HG02884 (cell line): Measurements from ENCODE around the gene NDUFV2.
A peak's percentile ranks its signal among the peaks of the same experiment; 100 is the strongest.
"Not testable (repeated sequence)": the region's sequence is repeated elsewhere in the genome, so short reads cannot be mapped to it uniquely, and the experiment has no call there.

ENCODE experiments used
- ATAC-seq: cut with Tn5 transposase; IDR thresholded peaks from one replicate; pipeline ENCODE4 v1.9.1; 2021; ENCODE audit warnings: mild to moderate bottlenecking, moderate library complexity; ENCODE audit not compliant: unreplicated experiment

The NDUFV2 gene

DNA sequence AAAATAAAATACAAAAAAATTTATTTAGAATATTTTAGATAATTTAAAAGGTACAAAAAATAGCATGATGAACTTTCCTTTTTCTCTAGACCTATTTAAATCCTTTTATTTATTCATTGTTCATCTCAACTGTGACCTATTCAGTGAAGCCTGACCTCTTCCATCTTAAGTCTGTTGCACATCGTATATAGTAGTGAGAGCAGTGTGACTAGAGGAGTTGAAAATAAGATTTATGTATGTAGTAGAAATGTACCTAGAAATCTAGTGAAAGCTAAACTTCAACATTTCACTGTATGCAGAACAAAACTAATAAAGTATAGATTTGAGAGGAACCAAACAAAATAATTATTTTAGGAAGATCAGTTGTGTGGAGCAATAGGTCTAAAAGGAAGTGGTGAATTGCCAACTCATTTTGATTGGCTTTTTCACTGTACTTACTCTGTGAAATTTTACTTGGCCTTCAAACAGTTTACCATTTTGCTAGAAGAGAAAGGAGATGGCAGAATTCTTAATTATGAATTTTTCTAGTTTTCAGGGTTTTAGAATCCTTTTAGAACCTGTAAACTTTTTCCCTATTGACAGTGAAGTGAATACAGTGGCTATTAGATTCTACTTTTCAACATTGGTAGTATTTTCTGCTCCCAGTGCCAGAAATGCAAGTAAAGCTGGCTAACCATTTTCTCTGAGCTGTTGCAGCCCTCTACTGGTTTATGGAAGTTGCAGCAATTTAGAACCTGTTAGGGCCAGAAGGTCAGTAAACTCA lies 45.1 kb downstream of the NDUFV2 start:
- peak; percentile 43 for ATAC-seq

DNA sequence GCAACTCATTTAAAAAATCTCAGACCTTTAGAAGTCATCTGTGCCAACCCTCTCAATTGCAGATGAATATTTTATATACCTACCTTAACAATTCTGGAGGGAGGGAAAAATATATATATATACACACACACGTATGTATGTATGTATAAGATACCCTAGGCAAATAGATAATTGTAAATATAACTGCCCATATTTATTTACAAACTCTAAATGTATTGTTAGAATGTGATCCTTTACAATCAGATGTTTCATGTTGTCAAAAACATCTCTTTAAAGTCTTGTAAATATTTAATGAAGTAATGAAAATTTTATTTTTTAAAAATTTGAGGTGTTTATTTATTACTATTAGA lies 45.7 kb downstream of the NDUFV2 start:
- no peak for ATAC-seq

DNA sequence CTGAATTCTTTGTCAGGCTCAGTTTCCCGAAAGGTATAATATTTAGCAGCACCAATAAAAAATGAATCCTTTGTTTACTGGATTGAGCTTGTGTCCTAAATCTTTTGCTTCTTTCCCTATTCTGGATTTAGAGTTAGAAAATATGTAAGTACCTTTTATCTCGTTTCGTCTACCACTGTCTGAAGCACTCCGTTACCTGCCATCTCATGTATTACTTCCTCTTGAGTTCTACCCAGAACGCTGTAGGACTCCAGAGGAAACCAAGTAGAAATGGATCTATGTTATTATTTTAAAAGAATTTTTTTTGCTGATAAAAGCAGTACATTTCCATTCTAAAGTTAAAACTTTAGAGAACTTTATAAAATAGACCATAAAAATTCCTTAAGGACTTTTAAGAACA lies 47.6 kb downstream of the NDUFV2 start:
- no peak for ATAC-seq

DNA sequence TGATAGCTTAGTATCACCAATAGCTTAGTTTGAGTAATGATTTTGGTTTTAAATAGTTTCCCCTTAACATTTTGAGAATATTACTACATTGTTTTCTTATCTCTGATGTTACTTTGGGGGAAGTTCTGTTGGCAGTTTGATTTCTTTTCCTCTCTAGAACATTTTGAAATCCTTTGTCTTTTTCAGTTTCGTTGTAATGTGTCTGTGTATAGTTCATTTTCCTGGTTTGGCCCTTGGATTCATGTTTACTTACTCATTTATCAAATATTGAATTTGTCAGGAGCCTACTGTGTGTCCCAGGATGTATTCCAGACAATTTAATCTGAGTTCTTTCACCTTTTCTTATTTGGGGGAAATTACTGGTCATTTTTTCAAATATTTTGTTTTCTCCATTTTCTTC lies 50.8 kb downstream of the NDUFV2 start:
- ATAC-seq = no peak

DNA sequence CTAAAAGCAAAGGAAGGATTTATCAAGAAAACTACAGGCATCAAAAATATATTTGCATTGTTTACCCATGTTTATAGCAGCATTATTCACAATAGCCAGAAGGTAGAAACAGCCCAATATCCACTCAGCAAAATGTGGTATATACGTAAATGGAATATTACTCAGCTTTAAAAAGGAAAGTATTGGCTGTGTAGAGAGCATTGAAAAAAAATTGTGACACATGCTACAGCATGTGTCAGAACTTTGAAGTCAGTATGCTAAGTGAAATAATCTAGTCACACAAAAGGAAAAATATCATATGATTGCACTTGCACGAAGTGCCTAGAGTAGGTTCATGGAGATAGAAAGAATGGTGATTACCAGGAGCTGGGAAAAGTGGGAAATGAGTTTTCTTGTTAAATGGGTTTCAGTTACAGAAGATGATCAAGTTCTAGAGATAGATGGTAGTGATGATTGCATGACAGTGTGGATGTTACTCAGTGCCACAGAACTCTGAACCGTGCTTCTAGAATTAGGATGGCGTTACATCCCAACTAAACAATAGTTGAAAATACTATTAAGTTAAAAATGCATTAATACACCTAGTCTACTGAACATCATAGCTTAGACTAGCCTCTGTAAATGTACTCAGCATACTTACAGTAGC lies 54.2 kb downstream of the NDUFV2 start:
- ATAC-seq = no peak

DNA sequence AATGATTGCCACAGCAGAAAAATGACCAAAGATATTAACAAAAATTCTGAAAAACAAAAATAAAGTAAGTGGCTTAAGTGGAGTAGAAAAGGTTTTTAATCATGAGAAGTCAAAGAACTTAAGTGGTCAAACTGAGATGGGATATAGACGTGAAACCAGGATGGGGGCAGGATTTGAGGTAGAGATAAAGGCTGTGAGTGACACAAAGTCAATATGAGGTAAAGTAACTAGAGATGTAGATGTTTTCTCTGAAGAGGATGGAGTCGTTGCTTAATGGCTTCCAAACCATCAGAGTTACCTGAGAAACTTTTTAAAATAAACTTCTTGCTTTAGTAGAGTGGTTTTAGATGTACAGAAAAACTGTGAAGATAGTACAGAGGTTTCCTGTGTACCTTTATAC lies 55.3 kb downstream of the NDUFV2 start:
- ATAC-seq = no peak

DNA sequence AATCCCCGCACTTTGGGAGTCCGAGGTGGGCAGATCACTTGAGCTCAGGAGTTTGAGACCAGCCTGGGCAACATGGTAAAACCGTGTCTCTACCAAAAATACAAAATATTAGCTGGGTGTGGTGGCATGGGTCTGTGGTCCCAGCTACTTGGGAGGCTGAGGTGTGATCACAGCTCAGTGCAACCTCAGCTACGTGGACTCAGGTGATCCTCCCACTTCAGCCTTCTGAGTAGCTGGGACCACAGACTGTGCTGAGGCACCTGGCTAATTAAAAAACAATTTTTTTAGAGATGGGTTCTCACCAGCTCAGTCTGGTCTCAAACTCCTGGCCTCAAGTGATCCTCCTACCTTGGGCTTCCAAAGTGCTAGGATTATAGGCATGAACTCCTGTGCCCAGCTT lies 57.5 kb downstream of the NDUFV2 start:
- no peak for ATAC-seq

DNA sequence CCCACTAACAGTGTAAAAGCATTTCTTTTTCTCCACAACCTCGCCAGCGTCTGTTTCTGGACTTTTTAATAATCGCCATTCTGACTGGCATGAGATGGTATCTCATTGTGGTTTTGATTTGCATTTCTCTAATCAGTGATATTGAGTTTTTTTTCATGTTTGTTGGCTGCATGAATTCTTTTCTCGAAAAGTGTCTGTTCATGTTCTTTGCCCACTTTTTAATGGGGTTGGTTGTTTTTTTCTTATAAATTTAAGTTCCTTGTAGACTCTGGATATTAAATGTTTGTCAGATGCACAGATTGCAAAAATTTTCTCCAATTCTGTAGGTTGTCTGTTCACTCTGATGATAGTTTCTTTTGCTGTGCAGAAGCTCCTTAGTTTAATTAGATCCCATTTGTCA lies 60.2 kb downstream of the NDUFV2 start:
- not testable (repeated sequence) for ATAC-seq

DNA sequence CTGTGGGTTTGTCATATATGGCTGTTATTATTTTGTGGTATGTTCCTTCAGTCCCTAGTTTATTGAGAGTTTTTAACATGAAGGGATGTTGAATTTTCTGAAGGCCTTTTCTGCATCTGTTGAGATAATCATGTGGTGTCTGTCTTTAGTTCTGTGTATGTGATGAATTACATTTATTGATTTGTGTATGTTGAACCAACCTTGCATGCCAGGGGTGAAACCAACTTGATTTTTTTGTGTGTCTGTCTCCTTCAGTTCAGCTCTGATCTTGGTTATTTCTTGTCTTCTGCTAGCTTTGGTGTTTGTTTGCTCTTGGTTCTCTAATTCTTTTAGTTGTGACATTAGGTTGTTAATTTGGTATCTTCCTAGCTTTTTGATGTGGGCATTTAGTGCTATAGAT lies 61.6 kb downstream of the NDUFV2 start:
- ATAC-seq = not testable (repeated sequence)

DNA sequence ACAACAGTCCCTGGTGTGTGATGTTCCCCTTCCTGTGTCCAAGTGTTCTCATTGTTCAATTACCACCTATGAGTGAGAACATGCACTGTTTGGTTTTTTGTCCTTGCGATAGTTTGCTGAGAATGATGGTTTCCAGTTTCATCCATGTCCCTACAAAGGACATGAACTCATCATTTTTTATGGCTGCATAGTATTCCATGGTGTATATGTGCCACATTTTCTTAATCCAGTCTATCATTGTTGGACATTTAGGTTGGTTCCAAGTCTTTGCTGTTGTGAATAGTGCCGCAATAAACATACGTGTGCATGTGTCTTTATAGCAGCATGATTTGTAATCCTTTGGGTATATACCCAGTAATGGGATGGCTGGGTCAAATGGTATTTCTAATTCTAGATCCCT lies 63.4 kb downstream of the NDUFV2 start:
- ATAC-seq = not testable (repeated sequence)

DNA sequence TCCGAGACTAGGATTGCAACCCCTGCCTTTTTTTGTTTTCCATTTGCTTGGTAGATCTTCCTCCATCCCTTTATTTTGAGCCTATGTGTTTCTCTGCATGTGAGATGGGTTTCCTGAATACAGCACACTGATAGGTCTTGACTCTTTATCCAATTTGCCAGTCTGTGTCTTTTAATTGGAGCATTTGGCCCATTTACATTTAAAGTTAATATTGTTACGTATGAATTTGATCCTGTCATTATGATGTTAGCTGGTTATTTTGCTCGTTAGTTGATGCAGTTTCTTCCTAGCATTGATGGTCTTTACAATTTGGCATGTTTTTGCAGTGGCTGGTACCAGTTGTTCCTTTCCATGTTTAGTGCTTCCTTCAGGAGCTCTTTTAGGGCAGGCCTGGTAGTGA lies 67.0 kb downstream of the NDUFV2 start:
- ATAC-seq = not testable (repeated sequence)

DNA sequence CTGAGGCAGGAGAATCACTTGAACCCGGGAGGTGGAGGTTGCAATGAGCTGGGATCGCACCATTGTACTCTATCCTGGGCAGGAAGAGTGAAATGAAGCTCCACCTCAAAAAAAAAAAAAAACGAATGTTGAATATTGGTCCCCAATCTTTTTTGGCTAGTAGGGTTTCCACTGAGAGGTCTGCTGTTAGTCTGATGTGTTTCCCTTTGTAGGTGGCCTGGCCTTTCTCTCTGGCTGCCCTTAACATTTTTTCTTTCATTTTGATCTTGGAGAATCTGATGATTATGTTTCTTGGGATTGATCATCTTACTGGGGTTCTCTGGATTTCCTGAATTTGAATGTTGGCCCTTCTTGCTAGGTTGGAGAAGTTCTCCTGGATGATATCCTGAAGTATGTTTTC lies 69.4 kb downstream of the NDUFV2 start:
- not testable (repeated sequence) for ATAC-seq

DNA sequence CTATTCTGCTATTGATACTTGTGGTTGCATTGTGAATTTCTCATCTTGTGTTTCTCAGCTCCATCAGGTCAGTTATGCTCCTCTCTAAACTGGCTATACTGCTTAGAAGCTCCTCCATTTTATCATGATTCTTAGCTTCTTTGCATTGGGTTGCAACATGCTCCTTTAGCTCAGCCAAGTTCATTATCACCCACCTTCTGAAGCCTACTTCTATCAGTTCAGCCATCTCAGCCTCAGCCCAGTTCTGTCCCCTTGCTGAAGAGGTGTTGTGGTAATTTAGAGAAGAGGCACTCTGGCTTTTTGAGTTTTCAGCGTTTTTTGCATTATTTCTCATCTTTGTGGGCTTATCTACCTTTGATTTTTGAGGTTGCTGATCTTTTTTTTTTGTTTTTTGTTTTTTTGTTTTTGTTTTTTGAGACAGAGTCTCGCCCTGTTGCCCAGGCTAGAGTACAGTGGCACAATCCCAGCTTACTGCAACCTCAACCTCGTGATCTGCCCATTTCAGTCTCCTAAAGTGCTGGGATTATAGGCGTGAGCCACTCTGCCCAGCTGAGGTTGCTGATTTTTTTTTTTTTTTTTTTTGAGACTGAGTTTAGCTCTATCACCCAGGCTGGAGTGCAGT lies 70.1 kb downstream of the NDUFV2 start:
- ATAC-seq = no peak

DNA sequence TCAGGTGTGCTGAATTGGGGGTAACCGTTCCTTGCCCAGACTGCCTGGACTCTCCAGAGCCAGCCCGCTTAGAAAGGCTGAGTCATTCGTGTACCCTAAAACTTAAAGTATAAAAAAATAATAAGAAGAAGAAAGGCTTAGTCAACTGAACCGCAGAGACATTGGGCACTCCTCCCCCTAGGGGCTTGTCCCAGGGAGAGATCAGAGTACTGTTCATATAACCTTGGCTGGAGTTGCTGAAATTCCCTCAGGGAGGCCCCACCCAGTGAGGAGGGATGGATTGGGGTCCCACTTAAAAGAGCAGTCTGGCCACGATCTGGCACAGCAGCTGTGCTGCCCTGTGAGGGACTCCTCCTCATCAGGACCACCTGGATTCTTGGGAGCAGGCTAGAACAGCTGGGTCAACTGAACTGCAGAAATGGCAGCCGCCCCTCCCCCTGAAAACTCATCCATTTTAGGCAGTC lies 71.3 kb downstream of the NDUFV2 start:
- no peak for ATAC-seq

DNA sequence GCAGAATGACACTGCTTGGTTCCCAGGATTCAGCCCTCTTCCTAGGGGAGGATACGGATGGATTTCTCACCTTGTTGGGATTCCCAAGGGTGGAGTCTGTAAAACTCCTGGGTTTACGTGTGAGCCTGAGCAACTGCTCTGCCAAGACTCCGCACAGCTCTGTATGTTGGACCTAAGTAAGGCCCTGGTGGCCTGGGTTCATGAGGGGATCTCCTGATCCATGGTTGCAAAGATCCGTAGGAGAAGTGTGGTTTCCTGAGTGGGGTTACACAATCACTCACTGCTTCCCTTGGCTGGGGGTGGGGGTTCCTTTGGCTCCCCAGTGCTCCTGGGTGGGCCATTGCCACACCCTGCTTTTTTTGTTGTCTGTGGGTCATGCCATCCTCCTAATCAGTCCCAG lies 71.8 kb downstream of the NDUFV2 start:
- ATAC-seq = no peak

DNA sequence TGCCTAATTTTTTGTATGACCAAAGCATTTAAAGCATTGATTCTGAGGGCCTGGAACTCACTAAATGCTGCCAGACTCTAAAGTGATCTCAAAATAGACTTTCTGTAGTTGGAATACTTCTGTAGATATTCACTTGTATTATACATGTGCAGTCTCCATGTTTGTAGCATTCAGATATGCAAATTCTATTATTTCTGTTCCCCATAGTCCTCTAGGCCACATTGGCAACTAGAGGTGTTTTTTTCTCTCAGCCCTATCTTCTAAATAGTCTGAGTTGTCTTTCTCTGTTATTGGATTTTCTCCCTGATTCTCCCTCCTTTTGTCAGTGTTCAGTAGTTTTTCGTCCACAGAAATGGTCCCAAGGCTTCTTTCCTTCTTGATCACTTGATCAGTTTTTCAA lies 72.6 kb downstream of the NDUFV2 start:
- no peak for ATAC-seq

DNA sequence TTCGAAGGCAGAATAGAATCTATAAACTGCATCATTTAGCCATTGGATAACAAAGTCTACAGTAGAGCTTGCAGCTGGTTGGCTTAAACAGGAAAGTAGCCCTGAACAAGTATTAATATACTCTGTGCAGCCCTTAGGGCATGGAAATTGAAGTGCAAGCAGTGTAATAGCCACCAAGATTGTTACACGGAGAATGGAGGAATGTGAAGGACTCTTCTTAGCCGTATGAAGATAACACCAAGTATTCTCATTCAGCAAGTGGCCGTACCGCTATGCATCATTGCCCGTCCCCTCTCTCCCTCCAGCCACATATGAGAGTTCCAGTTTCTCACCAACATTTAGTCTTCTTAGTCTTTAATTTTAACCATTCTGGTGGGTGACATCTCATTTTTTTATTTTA lies 74.5 kb downstream of the NDUFV2 start:
- ATAC-seq = no peak

DNA sequence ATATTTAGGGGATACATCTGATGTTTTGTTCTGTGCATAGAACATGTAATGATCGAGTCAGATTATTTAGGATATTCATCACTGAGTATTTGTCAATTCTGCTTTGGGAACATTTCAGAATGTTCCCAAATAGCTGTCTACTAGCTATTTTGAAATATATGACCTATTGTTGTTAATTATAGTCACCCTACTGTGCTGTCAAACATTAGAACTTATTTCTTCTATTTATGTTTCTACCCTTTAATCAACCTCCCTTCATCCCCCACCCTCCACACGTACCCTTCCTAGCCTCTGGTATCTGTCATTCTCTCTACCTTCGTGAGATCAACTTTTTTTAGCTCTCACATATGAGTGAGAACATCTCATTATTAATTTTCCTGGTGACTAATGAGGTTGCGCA lies 75.0 kb downstream of the NDUFV2 start:
- ATAC-seq = no peak

DNA sequence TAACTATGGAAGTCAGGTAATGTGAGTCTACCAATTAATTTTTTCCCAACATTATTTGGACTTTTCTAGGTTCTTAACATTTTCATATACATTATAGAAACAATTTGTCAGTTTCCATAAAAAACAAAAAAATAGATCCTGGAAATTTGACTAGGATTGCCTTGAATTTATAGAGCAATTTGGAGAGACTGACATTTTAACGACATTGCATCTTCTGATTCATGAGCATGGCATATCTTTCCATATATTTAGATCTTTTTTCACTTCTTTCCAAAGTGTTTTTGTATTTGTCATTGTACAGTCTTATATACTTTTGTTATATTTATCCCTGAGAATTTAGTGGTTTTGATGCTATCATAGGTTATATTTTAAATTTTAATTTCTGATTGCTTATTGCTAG lies 76.1 kb downstream of the NDUFV2 start:
- ATAC-seq = no peak

DNA sequence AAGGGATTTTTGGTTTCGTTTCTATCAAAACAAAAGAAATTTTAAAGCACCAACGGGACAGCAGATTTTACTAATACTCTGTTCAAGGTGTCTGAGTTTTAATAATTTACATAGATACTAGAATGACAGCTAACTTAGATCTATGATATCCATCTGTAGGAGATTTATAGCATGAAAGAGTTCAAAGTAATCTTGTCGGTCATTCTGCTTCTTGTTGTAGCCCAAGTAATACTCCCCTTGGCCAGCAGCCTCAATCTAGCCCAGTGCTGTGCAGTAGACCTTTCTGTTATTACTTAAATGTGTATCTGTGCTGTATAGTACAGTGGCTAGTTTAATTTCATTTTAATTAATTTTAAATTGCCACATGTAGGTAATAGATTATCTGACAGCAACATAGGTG lies 78.8 kb downstream of the NDUFV2 start:
- ATAC-seq = no peak

DNA sequence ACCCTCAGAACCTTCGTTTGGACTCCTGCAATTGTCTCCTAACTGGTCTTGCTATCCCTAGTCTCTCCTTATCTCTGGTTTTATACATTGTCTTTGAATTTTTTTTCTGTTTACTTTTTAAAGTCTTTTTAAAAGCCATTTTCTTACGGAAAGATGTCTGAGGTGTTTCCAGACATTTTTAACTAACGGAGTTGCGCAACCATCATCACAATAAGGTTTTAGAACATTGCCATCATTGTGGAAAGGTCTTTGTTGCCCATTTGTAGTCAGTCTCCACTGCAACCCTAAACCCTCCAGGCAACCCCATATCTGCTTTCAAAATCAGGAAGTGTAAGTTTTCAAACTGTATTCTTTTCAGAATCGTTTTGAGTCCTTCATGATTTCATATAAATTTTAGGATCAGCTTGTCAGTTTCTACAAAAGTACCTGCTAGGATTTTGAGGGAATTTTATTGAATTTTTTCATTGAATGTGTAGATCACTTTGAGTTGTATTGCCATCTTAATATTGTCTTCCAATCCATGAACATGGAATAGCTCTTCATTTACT lies 80.4 kb downstream of the NDUFV2 start:
- ATAC-seq = no peak
